SK-N-SH (cell line): Measurements from ENCODE around the gene ST6GALNAC3. TPM values are rescaled to one million over a fixed set of nuclear protein-coding genes. Genes with fewer than 3 reads are reported as not detected.

Source experiments
- CTCF ChIA-PET: fragments of 300-600, 350-600 bp; formaldehyde crosslinking; extraction: SDS; loops from one replicate; lab custom pipeline; 2021; lab: Yijun Ruan, JAX
- POLR2A ChIA-PET: fragments of 350-600 bp; sonication (Branson Sonifier 250); formaldehyde crosslinking; extraction: SDS; loops from one replicate; lab custom pipeline; 2020; ENCODE audit warnings: antibody characterized with exemption, inconsistent platforms; lab: Yijun Ruan, JAX
- DNase-seq: peaks from one replicate; pipeline ENCODE4 v3.0.0; 2012
- H2AFZ ChIP-seq: fragments of 200-600 bp; sonication (generic); 2 replicates; pipeline ENCODE4 v1.8.1; 2016; ENCODE audit warnings: antibody characterized with exemption, mild to moderate bottlenecking, low read depth
- H3F3A ChIP-seq: fragments of 200-600 bp; sonication (generic); replicated peaks from 2 replicates; pipeline ENCODE3; 2016; ENCODE audit warnings: antibody characterized with exemption, mild to moderate bottlenecking; ENCODE audit not compliant: insufficient read depth
- H3K27ac ChIP-seq, 2 experiments: fragments of 200-500 bp in 1 of 2; fragments of 200-600 bp in 1 of 2; sonication (Bioruptor generic) in 1 of 2; sonication (generic), shearing (Covaris generic) in 1 of 2; 2 replicates each; pipeline versions ENCODE4 v1.5.1 to v1.6.1; 2014 to 2016; ENCODE audit warnings: low read depth in 2 of 2, inconsistent platforms in 1 of 2, low read length in 1 of 2, mild to moderate bottlenecking in 1 of 2, mixed read lengths in 1 of 2
- H3K27me3 ChIP-seq: fragments of 200-600 bp; sonication (generic), shearing (Covaris generic); 2 replicates; pipeline ENCODE4 v1.6.1; 2016; ENCODE audit warnings: mixed run types; ENCODE audit not compliant: insufficient read depth
- H3K36me3 ChIP-seq, 2 experiments: fragments of 200-500 bp in 1 of 2; fragments of 200-600 bp in 1 of 2; sonication (Bioruptor generic) in 1 of 2; sonication (generic) in 1 of 2; replicated peaks in 1 of 2; 2 replicates each; pipeline versions ENCODE3 to v1.5.1; 2014 to 2016; ENCODE audit warnings: low read length in 1 of 2, mild to moderate bottlenecking in 1 of 2; ENCODE audit not compliant: insufficient read depth in 2 of 2, control insufficient read depth in 1 of 2
- H3K4me1 ChIP-seq, 2 experiments: fragments of 200-500 bp in 1 of 2; fragments of 200-600 bp in 1 of 2; sonication (Bioruptor generic) in 1 of 2; sonication (generic), shearing (Covaris generic) in 1 of 2; 2 replicates each; pipeline versions ENCODE4 v1.5.1 to v1.6.1; 2014 to 2016; ENCODE audit warnings: low read depth in 1 of 2, low read length in 1 of 2, mixed run types in 1 of 2; ENCODE audit not compliant: insufficient read depth in 2 of 2, control insufficient read depth in 1 of 2
- H3K4me2 ChIP-seq: fragments of 200-600 bp; sonication (generic), shearing (Covaris generic); 2 replicates; pipeline ENCODE4 v1.6.1; 2017; ENCODE audit warnings: mixed run types
- H3K4me3 ChIP-seq, 2 experiments: fragments of 200-500 bp in 1 of 2; fragments of 200-600 bp in 1 of 2; sonication (Bioruptor generic) in 1 of 2; sonication (generic), shearing (Covaris generic) in 1 of 2; 2 replicates each; pipeline versions ENCODE4 v1.5.1 to v1.8.1; 2014 to 2016; ENCODE audit warnings: low read depth in 2 of 2, inconsistent platforms in 1 of 2, low read length in 1 of 2, mild to moderate bottlenecking in 1 of 2, mixed read lengths in 1 of 2, moderate library complexity in 1 of 2
- H3K79me2 ChIP-seq: fragments of 200-600 bp; sonication (generic); 2 replicates; pipeline ENCODE4 v1.8.1; 2017; ENCODE audit warnings: mild to moderate bottlenecking; ENCODE audit not compliant: insufficient read depth
- H3K9ac ChIP-seq: fragments of 200-600 bp; sonication (generic); 2 replicates; pipeline ENCODE4 v1.6.1; 2017; ENCODE audit warnings: mixed run types
- H3K9me2 ChIP-seq: fragments of 200-600 bp; sonication (generic); 2 replicates; pipeline ENCODE4 v1.6.1; 2017; ENCODE audit warnings: mixed run types
- H3K9me3 ChIP-seq: fragments of 200-600 bp; sonication (generic); 2 replicates; pipeline ENCODE4 v1.6.1; 2017; ENCODE audit warnings: mixed run types, mild to moderate bottlenecking, moderate library complexity
- H4K20me1 ChIP-seq: fragments of 200-600 bp; sonication (generic); 2 replicates; pipeline ENCODE4 v1.6.1; 2017; ENCODE audit warnings: mild to moderate bottlenecking, mixed run types; ENCODE audit not compliant: insufficient read depth
- ELF1 ChIP-seq: IDR thresholded peaks from 2 replicates; pipeline ENCODE4 v1.4.0; 2012
- FOSL2 ChIP-seq: IDR thresholded peaks from 2 replicates; pipeline ENCODE4 v1.4.0; 2012; ENCODE audit warnings: low read depth, mild to moderate bottlenecking, moderate library complexity, borderline replicate concordance
- GABPA ChIP-seq: IDR thresholded peaks from 2 replicates; pipeline ENCODE4 v1.4.0; 2012; ENCODE audit warnings: low read depth, mild to moderate bottlenecking
- JUND ChIP-seq: IDR thresholded peaks from 2 replicates; pipeline ENCODE4 v1.4.0; 2012
- MXI1 ChIP-seq: IDR thresholded peaks from 2 replicates; pipeline ENCODE4 v1.6.1; 2012; ENCODE audit warnings: mild to moderate bottlenecking, low read depth, low read length, improper control_type of control experiment
- NRF1 ChIP-seq: IDR thresholded peaks from 2 replicates; pipeline ENCODE4 v1.6.1; 2012; ENCODE audit warnings: low read depth, mild to moderate bottlenecking, low read length
- RAD21 ChIP-seq: IDR thresholded peaks from 2 replicates; pipeline ENCODE4 v1.6.1; 2012; ENCODE audit warnings: mild to moderate bottlenecking, low read length
- RFX5 ChIP-seq: IDR thresholded peaks from 2 replicates; pipeline ENCODE4 v1.6.1; 2012; ENCODE audit warnings: mild to moderate bottlenecking, improper control_type of control experiment, low read length
- RXRA ChIP-seq: IDR thresholded peaks from 2 replicates; pipeline ENCODE4 v1.4.0; 2012; ENCODE audit warnings: low read depth, mild to moderate bottlenecking, borderline replicate concordance
- SMC3 ChIP-seq: IDR thresholded peaks from 2 replicates; pipeline ENCODE4 v1.6.1; 2012; ENCODE audit warnings: low read depth, low read length, improper control_type of control experiment
- TAF1 ChIP-seq: IDR thresholded peaks from 2 replicates; pipeline ENCODE4 v1.6.1; 2012; ENCODE audit warnings: low read depth, mild to moderate bottlenecking, low read length, moderate library complexity, borderline replicate concordance
- TCF12 ChIP-seq: IDR thresholded peaks from 2 replicates; pipeline ENCODE4 v1.4.0; 2012
- TEAD4 ChIP-seq: IDR thresholded peaks from 2 replicates; pipeline ENCODE4 v1.4.0; 2012; ENCODE audit warnings: mild to moderate bottlenecking, borderline replicate concordance; ENCODE audit not compliant: insufficient read depth
- WGBS: methylation state at CpG from one replicate; pipeline ENCODE4 v1.1.6; 2017; ENCODE audit warnings: low lambda C conversion rate; 5-methylcytosine and 5-hydroxymethylcytosine counted together
- polyA plus RNA-seq, 3 experiments: library from polyadenylated mRNA; depleted of rRNA; stranded (reverse); fragments of >200 nt; gene quantifications; 2 replicates each; pipeline ENCODE4 v1.2.3, GENCODE V29; 2012
- TF ChIP-seq, protein P1 (sequence below): fragments of 150-350 bp; IDR thresholded peaks from 2 replicates; pipeline ENCODE4 v1.6.1; 2017; ENCODE audit warnings: antibody characterized with exemption, low read length, low read depth, borderline replicate concordance
- TF ChIP-seq, protein P2 (sequence below): IDR thresholded peaks from 2 replicates; pipeline ENCODE4 v1.4.0; 2012; ENCODE audit warnings: low read depth
- TF ChIP-seq, protein P3 (sequence below): fragments of 200-600 bp; sonication (generic); IDR thresholded peaks from 2 replicates; pipeline ENCODE4 v1.6.1; 2017; ENCODE audit warnings: antibody characterized with exemption, mild to moderate bottlenecking, moderate library complexity
- TF ChIP-seq, protein P4 (sequence below): IDR thresholded peaks from 2 replicates; pipeline ENCODE4; 2012
- TF ChIP-seq, protein P5 (sequence below): IDR thresholded peaks from 2 replicates; pipeline ENCODE4 v1.6.1; 2012; ENCODE audit warnings: mild to moderate bottlenecking, low read depth, low read length, moderate library complexity

The ST6GALNAC3 gene
- polyA plus RNA-seq, 1 of the 3 experiments (the other 2 are of a cell fraction), result 8.1 TPM

DNA sequence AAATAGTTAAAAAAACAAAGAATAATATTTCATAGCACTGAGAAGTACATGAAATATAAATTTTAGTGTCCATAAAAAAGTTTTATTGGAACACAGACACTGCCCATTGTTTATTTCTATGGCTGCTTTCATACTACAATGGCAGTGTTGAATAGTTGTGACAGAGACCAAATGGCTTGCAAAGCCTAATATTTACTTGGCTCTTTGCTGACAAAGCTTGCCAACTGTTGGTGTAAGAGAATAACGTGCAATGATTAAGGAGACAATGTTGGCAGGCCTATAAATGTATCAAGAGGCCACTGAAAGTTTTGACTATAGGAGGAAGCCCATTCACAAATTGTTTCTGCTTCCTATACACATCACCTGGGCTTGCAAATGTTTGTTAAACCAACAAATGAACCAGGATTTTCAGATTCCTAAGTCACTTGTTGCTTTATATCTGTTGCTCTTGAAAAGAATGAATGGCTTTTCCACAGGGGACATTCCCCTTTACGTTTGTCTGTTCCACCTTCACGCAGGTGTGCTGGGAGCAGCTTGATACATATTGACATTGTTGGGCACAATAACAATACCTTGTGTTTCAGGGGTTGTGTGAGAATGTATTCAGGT, 5.5 kb upstream of the ST6GALNAC3 start:
- Histone ChIP-seq H3K27me3 (no peaks in the 10 kb centered on the region), H3K27ac (peak overlapping the region; percentile 64 to 84), H3K36me3 (no peaks in the 10 kb centered on the region), H3K4me2 (peak overlapping the region; percentile 49), H3K9me2 (no peaks in the 10 kb centered on the region), H3K79me2 (no peaks in the 10 kb centered on the region), H3K9ac (peak overlapping the region; percentile 15; the same call in 1 of the 2 replicates), H3K4me1 (peaks cover 8 to 19% of the 10 kb centered on the region in 2 experiments), H3F3A (peaks cover 55% of the 10 kb centered on the region), H4K20me1 (no peaks in the 10 kb centered on the region), H3K9me3 (no peaks in the 10 kb centered on the region), H2AFZ (peak overlapping the region; percentile 13; the same call in 1 of the 2 replicates), H3K4me3 (no peak overlapping the region)
- ChIA-PET CTCF (no interaction called here), POLR2A (no interaction called here)
- 60% methylated on average over 3 of the region's 3 CpGs for WGBS
- TF ChIP-seq TAF1 (no peak), FOSL2 (no peak), NRF1 (no peak), MXI1 (no peak), SMC3 (no peak), RAD21 (no peak), GABPA (no peak), JUND (no peak)
- TF ChIP-seq, protein P1, sequence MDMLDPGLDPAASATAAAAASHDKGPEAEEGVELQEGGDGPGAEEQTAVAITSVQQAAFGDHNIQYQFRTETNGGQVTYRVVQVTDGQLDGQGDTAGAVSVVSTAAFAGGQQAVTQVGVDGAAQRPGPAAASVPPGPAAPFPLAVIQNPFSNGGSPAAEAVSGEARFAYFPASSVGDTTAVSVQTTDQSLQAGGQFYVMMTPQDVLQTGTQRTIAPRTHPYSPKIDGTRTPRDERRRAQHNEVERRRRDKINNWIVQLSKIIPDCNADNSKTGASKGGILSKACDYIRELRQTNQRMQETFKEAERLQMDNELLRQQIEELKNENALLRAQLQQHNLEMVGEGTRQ, result no peak
- TF ChIP-seq, protein P2, sequence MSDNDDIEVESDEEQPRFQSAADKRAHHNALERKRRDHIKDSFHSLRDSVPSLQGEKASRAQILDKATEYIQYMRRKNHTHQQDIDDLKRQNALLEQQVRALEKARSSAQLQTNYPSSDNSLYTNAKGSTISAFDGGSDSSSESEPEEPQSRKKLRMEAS, result no peak
- TF ChIP-seq, protein P3, sequence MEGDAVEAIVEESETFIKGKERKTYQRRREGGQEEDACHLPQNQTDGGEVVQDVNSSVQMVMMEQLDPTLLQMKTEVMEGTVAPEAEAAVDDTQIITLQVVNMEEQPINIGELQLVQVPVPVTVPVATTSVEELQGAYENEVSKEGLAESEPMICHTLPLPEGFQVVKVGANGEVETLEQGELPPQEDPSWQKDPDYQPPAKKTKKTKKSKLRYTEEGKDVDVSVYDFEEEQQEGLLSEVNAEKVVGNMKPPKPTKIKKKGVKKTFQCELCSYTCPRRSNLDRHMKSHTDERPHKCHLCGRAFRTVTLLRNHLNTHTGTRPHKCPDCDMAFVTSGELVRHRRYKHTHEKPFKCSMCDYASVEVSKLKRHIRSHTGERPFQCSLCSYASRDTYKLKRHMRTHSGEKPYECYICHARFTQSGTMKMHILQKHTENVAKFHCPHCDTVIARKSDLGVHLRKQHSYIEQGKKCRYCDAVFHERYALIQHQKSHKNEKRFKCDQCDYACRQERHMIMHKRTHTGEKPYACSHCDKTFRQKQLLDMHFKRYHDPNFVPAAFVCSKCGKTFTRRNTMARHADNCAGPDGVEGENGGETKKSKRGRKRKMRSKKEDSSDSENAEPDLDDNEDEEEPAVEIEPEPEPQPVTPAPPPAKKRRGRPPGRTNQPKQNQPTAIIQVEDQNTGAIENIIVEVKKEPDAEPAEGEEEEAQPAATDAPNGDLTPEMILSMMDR, result no peak
- TF ChIP-seq, protein P4, sequence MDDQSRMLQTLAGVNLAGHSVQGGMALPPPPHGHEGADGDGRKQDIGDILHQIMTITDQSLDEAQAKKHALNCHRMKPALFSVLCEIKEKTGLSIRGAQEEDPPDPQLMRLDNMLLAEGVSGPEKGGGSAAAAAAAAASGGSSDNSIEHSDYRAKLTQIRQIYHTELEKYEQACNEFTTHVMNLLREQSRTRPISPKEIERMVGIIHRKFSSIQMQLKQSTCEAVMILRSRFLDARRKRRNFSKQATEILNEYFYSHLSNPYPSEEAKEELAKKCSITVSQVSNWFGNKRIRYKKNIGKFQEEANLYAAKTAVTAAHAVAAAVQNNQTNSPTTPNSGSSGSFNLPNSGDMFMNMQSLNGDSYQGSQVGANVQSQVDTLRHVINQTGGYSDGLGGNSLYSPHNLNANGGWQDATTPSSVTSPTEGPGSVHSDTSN, result no peak
- DNase-seq, result no peak

DNA sequence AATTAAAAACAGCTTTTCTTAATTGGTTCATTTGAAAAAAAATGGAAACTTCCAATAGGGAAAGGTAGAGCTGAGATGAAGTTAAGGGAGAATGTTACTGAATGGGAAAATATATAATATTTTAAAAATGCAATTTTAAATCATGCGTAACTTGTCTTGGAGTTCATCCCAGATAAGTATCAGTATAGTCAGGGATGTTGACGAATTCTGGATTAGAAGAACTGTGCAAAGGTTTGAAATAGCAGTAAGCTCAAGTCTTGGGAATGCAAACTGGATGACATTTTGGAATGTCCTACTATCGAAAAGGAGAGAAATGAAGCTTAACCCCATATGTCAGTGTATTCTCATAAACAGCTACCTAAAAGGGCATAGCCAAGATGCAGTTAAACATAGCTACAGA, 4.0 kb upstream of the ST6GALNAC3 start:
- no peaks in the 10 kb centered on the region for H3K36me3 ChIP-seq
- no peaks in the 10 kb centered on the region for H3K9me3 ChIP-seq
- H4K20me1 ChIP-seq, result no peaks in the 10 kb centered on the region
- H3K4me3 ChIP-seq, result no peak overlapping the region
- H3K27ac ChIP-seq, result peak overlapping the region in 1 of 2 experiments; percentile 84; a peak in 2 of 4 replicates
- WGBS, result 30% methylated on average over 3 of the region's 3 CpGs
- ChIA-PET POLR2A (no interaction called here), CTCF (interaction anchor here (0.9 to 1.1 kb wide), 2 partner anchors 21 to 34 kb away, joined by 3 read pairs; no protein-coding TSS in a partner anchor)
- peaks cover 57% of the 10 kb centered on the region for H3F3A ChIP-seq
- peaks cover 8% of the 10 kb centered on the region for H3K79me2 ChIP-seq
- no peak for DNase-seq
- peaks cover 6 to 19% of the 10 kb centered on the region in 2 experiments for H3K4me1 ChIP-seq
- H2AFZ ChIP-seq, result no peak overlapping the region
- H3K9ac ChIP-seq, result peak overlapping the region; percentile 32; the same call in 1 of the 2 replicates
- no peaks in the 10 kb centered on the region for H3K9me2 ChIP-seq
- H3K4me2 ChIP-seq, result peak overlapping the region; percentile 49; the same call in 1 of the 2 replicates
- no peaks in the 10 kb centered on the region for H3K27me3 ChIP-seq
- TF ChIP-seq RFX5 (no peak), MXI1 (no peak), RXRA (peak; percentile 36; the same call in 1 of the 2 replicates), ELF1 (no peak), TEAD4 (peak; percentile 72; the same call in 1 of the 2 replicates), TCF12 (peak; percentile 77), TAF1 (no peak)
- TF ChIP-seq, protein P2, result 0 out of 2 replicates have a peak, but pooled peaks have one; percentile 22
- TF ChIP-seq, protein P5, sequence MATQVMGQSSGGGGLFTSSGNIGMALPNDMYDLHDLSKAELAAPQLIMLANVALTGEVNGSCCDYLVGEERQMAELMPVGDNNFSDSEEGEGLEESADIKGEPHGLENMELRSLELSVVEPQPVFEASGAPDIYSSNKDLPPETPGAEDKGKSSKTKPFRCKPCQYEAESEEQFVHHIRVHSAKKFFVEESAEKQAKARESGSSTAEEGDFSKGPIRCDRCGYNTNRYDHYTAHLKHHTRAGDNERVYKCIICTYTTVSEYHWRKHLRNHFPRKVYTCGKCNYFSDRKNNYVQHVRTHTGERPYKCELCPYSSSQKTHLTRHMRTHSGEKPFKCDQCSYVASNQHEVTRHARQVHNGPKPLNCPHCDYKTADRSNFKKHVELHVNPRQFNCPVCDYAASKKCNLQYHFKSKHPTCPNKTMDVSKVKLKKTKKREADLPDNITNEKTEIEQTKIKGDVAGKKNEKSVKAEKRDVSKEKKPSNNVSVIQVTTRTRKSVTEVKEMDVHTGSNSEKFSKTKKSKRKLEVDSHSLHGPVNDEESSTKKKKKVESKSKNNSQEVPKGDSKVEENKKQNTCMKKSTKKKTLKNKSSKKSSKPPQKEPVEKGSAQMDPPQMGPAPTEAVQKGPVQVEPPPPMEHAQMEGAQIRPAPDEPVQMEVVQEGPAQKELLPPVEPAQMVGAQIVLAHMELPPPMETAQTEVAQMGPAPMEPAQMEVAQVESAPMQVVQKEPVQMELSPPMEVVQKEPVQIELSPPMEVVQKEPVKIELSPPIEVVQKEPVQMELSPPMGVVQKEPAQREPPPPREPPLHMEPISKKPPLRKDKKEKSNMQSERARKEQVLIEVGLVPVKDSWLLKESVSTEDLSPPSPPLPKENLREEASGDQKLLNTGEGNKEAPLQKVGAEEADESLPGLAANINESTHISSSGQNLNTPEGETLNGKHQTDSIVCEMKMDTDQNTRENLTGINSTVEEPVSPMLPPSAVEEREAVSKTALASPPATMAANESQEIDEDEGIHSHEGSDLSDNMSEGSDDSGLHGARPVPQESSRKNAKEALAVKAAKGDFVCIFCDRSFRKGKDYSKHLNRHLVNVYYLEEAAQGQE, result no peak
